ENCODE measurements around the gene EFNA1. TPM values are rescaled to one million over a fixed set of nuclear protein-coding genes. Genes with fewer than 3 reads are reported as not detected.

Gene EFNA1
- total and polyA plus RNA-seq, 2 of the 13 experiments (the other 11 are each of a cell fraction or from before 2014, with no cell fraction given): 81.8 to 874 TPM

DNA sequence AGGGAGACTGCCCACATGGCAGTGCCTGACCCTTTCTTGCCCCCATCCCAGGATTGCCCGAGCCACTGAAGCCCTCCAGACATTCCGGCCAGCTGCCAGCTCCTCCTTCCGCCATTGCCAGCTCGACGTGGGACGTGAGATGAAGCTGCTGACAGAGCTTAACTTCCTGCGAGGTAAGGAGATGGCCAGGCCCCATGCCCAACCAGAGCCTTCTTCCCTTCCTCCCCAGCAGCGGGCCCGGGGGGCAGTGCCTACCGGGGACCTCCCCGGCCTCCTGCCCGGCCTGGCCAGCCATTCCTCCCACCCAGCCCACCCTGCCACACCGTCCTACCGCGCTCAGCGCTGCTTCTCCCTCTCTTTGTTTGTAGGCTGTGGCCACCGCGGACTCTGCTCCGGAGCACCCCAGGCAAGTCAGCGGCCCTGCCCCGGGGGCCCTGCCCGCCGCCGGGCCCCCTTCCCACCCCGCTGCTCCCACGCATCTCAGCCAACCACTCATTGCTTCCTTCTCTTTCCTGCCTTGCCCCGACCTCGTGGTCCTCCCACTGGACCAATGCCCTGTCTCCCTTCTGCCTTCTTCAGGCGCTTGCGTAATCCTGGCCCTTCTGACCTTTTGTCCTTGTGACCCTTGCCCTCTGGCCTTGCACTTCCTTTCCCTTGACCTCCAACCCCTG, 50.9 kb downstream of the EFNA1 start (continued):
- TF ChIP-seq, protein P1, sequence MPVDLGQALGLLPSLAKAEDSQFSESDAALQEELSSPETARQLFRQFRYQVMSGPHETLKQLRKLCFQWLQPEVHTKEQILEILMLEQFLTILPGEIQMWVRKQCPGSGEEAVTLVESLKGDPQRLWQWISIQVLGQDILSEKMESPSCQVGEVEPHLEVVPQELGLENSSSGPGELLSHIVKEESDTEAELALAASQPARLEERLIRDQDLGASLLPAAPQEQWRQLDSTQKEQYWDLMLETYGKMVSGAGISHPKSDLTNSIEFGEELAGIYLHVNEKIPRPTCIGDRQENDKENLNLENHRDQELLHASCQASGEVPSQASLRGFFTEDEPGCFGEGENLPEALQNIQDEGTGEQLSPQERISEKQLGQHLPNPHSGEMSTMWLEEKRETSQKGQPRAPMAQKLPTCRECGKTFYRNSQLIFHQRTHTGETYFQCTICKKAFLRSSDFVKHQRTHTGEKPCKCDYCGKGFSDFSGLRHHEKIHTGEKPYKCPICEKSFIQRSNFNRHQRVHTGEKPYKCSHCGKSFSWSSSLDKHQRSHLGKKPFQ (CRISPR knock-in tag; IDR thresholded peaks at IDR 0.05; ENCODE audit: insufficient replicate concordance): no peak
- TF ChIP-seq, protein P2, sequence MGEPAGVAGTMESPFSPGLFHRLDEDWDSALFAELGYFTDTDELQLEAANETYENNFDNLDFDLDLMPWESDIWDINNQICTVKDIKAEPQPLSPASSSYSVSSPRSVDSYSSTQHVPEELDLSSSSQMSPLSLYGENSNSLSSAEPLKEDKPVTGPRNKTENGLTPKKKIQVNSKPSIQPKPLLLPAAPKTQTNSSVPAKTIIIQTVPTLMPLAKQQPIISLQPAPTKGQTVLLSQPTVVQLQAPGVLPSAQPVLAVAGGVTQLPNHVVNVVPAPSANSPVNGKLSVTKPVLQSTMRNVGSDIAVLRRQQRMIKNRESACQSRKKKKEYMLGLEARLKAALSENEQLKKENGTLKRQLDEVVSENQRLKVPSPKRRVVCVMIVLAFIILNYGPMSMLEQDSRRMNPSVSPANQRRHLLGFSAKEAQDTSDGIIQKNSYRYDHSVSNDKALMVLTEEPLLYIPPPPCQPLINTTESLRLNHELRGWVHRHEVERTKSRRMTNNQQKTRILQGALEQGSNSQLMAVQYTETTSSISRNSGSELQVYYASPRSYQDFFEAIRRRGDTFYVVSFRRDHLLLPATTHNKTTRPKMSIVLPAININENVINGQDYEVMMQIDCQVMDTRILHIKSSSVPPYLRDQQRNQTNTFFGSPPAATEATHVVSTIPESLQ (CRISPR knock-in tag; conservative IDR thresholded peaks at IDR 0.05): no peak
- TF ChIP-seq ARHGAP35 (CRISPR knock-in tag; IDR thresholded peaks at IDR 0.05; ENCODE audit: borderline replicate concordance): no peak
- TF ChIP-seq SALL1 (CRISPR knock-in tag; IDR thresholded peaks at IDR 0.05): peak; percentile 67
- TF ChIP-seq PCBP1 (IDR thresholded peaks at IDR 0.05; ENCODE audit: borderline replicate concordance, low read depth, low read length): no peak
- TF ChIP-seq SRSF4 (IDR thresholded peaks at IDR 0.05; ENCODE audit: low read depth, low read length, poor library complexity, severe bottlenecking): no peak
- peak in 1 of 2 experiments; percentile 37; a peak in 1 of 4 replicates for TF ChIP-seq POLR2A (IDR thresholded peaks at IDR 0.05; ENCODE audit: insufficient read depth in 1 of 2, low read depth in 2 of 2, low read length in 2 of 2)
- no peak for TF ChIP-seq MAFF (IDR thresholded peaks at IDR 0.05; ENCODE audit: low read depth, low read length)
- TF ChIP-seq POLR2AphosphoS2 (IDR thresholded peaks at IDR 0.05; ENCODE audit: low read depth, low read length): no peak
- no peak for TF ChIP-seq EED (CRISPR knock-in tag; IDR thresholded peaks at IDR 0.05)
- TF ChIP-seq ZNF143 (CRISPR knock-in tag; IDR thresholded peaks at IDR 0.05): no peak
- no peak for TF ChIP-seq ZNF850 (CRISPR knock-in tag; conservative IDR thresholded peaks at IDR 0.05)
- TF ChIP-seq TAF15 (IDR thresholded peaks at IDR 0.05; ENCODE audit: low read depth, low read length, poor library complexity, severe bottlenecking): no peak
- TF ChIP-seq, protein P3, sequence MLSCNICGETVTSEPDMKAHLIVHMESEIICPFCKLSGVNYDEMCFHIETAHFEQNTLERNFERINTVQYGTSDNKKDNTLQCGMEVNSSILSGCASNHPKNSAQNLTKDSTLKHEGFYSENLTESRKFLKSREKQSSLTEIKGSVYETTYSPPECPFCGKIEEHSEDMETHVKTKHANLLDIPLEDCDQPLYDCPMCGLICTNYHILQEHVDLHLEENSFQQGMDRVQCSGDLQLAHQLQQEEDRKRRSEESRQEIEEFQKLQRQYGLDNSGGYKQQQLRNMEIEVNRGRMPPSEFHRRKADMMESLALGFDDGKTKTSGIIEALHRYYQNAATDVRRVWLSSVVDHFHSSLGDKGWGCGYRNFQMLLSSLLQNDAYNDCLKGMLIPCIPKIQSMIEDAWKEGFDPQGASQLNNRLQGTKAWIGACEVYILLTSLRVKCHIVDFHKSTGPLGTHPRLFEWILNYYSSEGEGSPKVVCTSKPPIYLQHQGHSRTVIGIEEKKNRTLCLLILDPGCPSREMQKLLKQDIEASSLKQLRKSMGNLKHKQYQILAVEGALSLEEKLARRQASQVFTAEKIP (CRISPR knock-in tag; IDR thresholded peaks at IDR 0.05; ENCODE audit: borderline replicate concordance): no peak
- no peak for TF ChIP-seq TP53 (CRISPR knock-in tag; conservative IDR thresholded peaks at IDR 0.05)
- TF ChIP-seq, protein P4, sequence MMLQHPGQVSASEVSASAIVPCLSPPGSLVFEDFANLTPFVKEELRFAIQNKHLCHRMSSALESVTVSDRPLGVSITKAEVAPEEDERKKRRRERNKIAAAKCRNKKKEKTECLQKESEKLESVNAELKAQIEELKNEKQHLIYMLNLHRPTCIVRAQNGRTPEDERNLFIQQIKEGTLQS (CRISPR knock-in tag; IDR thresholded peaks at IDR 0.05): no peak
- no peak for TF ChIP-seq RBAK (CRISPR knock-in tag; IDR thresholded peaks at IDR 0.05)
- no peak for TF ChIP-seq PTBP1 (IDR thresholded peaks at IDR 0.05; ENCODE audit: low read depth, low read length, poor library complexity, severe bottlenecking)

Measured in HepG2 (cell line).